GM21423 (cell line): ENCODE data around the gene RAB26.
"Not testable (repeated sequence)": the region's sequence is repeated elsewhere in the genome, so short reads cannot be mapped to it uniquely, and the experiment has no call there.

Experiments used
- ATAC-seq: cut with Tn5 transposase; IDR thresholded peaks from one replicate; pipeline ENCODE4 v1.9.1; 2021; ENCODE audit warnings: mild to moderate bottlenecking, moderate library complexity; ENCODE audit not compliant: unreplicated experiment

RAB26 gene

GRCh38 chr16:2195322-2196161 lies 47.1 kb downstream of the RAB26 start:
- ATAC-seq, result no peak

- no peak for ATAC-seq
Observed at GRCh38 chr16:2196162-2196980, 47.9 kb downstream of the RAB26 start, which contains the start of gene CASKIN1. TSS of gene CASKIN1 (minus strand) at chr16:2196605. CDS start at chr16:2196432, 173 bp downstream.

GRCh38 chr16:2196981-2197511 lies 48.6 kb downstream of the RAB26 start:
- no peak for ATAC-seq

GRCh38 chr16:2197765-2198164 lies 49.3 kb downstream of the RAB26 start:
- no peak for ATAC-seq

- ATAC-seq, result no peak
Observed at GRCh38 chr16:2198283-2198682, 49.9 kb downstream of the RAB26 start.

- no peak for ATAC-seq
Observed at GRCh38 chr16:2199095-2199494, 50.7 kb downstream of the RAB26 start.

- ATAC-seq, result no peak
Observed at GRCh38 chr16:2199621-2200139, 51.3 kb downstream of the RAB26 start.

GRCh38 chr16:2200313-2200712 lies 51.9 kb downstream of the RAB26 start:
- no peak for ATAC-seq

- not testable (repeated sequence) for ATAC-seq
Observed at GRCh38 chr16:2203119-2203688, 54.8 kb downstream of the RAB26 start.
